IMR-90 (cell line): ENCODE data around the gene FANK1. TPM values are rescaled to one million over a fixed set of nuclear protein-coding genes. Genes with fewer than 3 reads are reported as not detected.

ENCODE experiments used
- ATAC-seq: fragments of 200-7000 bp; cut with Tn5 transposase; 2 replicates; pipeline ENCODE4 v1.9.1; 2020; ENCODE audit warnings: low read depth, mild to moderate bottlenecking, moderate library complexity
- BruUV-seq: library from RNA; stranded (reverse); fragments of 400-500 nt; replicated peaks from 2 replicates; lab custom pipeline; 2021; lab: Mats Ljungman, UMichigan
- CTCF ChIA-PET: fragments of 300-600 bp; formaldehyde crosslinking; extraction: SDS; loops from one replicate; lab custom pipeline; 2021; ENCODE audit warnings: antibody characterized with exemption; lab: Yijun Ruan, JAX
- POLR2A ChIA-PET: fragments of 300-600 bp; sonication (Branson Sonifier 250); formaldehyde crosslinking; loops from one replicate; lab custom pipeline; 2022; ENCODE audit warnings: antibody characterized with exemption; ENCODE audit not compliant: unreplicated experiment; lab: Charles Lee
- DNase-seq: peaks from one replicate; pipeline ENCODE4 v3.0.0; 2013
- H2AFZ ChIP-seq: replicated peaks from 2 replicates; pipeline ENCODE3; 2013; ENCODE audit warnings: low read length, mild to moderate bottlenecking; ENCODE audit not compliant: poor library complexity
- H2AK5ac ChIP-seq: 2 replicates; pipeline ENCODE4 v1.6.1; 2013; ENCODE audit warnings: low read depth, low read length, inconsistent platforms
- H2AK9ac ChIP-seq: replicated peaks from 2 replicates; pipeline ENCODE3; 2013; ENCODE audit warnings: mild to moderate bottlenecking, low read depth, low read length, moderate library complexity; ENCODE audit not compliant: poor library complexity
- H2BK120ac ChIP-seq: 2 replicates; pipeline ENCODE4 v1.6.1; 2013; ENCODE audit warnings: low read depth, low read length, inconsistent platforms
- H2BK15ac ChIP-seq: 3 replicates; pipeline ENCODE4 v1.6.1; 2013; ENCODE audit warnings: low read depth, low read length, inconsistent platforms
- H2BK20ac ChIP-seq: 2 replicates; pipeline ENCODE4 v1.6.1; 2013; ENCODE audit warnings: low read depth, mild to moderate bottlenecking, inconsistent platforms, low read length, moderate library complexity
- H2BK5ac ChIP-seq: 2 replicates; pipeline ENCODE4 v1.6.1; 2013; ENCODE audit warnings: mild to moderate bottlenecking, low read depth, low read length, inconsistent platforms; ENCODE audit not compliant: poor library complexity, severe bottlenecking
- H3K14ac ChIP-seq: replicated peaks from 2 replicates; pipeline ENCODE4 v1.6.1; 2013; ENCODE audit warnings: low read depth, low read length, inconsistent platforms
- H3K18ac ChIP-seq: 2 replicates; pipeline ENCODE4 v1.6.1; 2013; ENCODE audit warnings: low read depth, low read length, control low read depth
- H3K23ac ChIP-seq: 2 replicates; pipeline ENCODE4 v1.6.1; 2013; ENCODE audit warnings: low read depth, low read length, inconsistent platforms
- H3K27ac ChIP-seq: 2 replicates; pipeline ENCODE4 v1.5.1; 2013; ENCODE audit warnings: mild to moderate bottlenecking, control low read depth, low read length; ENCODE audit not compliant: insufficient read depth
- H3K27me3 ChIP-seq: 2 replicates; pipeline ENCODE4 v1.6.1; 2013; ENCODE audit warnings: low read length; ENCODE audit not compliant: control insufficient read depth, insufficient read depth
- H3K36me3 ChIP-seq: 2 replicates; pipeline ENCODE4 v1.6.1; 2013; ENCODE audit warnings: low read length, mixed read lengths; ENCODE audit not compliant: control insufficient read depth, insufficient read depth
- H3K4ac ChIP-seq: 2 replicates; pipeline ENCODE4 v1.6.1; 2013; ENCODE audit warnings: low read depth, low read length, inconsistent platforms
- H3K4me1 ChIP-seq: 2 replicates; pipeline ENCODE4 v1.6.1; 2013; ENCODE audit warnings: low read length, mixed read lengths; ENCODE audit not compliant: control insufficient read depth, insufficient read depth
- H3K4me2 ChIP-seq: 2 replicates; pipeline ENCODE4 v1.6.1; 2013; ENCODE audit warnings: low read depth, mild to moderate bottlenecking, control low read depth, low read length, moderate library complexity
- H3K4me3 ChIP-seq: 2 replicates; pipeline ENCODE4 v1.5.1; 2013; ENCODE audit warnings: low read depth, mild to moderate bottlenecking, control low read depth, low read length, moderate library complexity; ENCODE audit not compliant: insufficient read depth
- H3K56ac ChIP-seq: 2 replicates; pipeline ENCODE4 v1.6.1; 2013; ENCODE audit warnings: low read length, inconsistent platforms; ENCODE audit not compliant: insufficient read depth; ENCODE audit errors: extremely low read depth
- H3K79me1 ChIP-seq, 2 experiments: 2 replicates each; pipeline ENCODE4 v1.6.1; 2013; ENCODE audit warnings: low read length in 2 of 2, inconsistent platforms in 1 of 2, low read depth in 1 of 2
- H3K9ac ChIP-seq: 2 replicates; pipeline ENCODE4 v1.6.1; 2013; ENCODE audit warnings: low read depth, low read length, control low read depth
- H3K9me1 ChIP-seq: 2 replicates; pipeline ENCODE4 v1.6.1; 2013; ENCODE audit warnings: low read length, inconsistent platforms; ENCODE audit not compliant: insufficient read depth
- H3K9me3 ChIP-seq: 2 replicates; pipeline ENCODE4 v1.6.1; 2013; ENCODE audit warnings: low read length; ENCODE audit not compliant: control insufficient read depth, insufficient read depth
- H4K20me1 ChIP-seq: 2 replicates; pipeline ENCODE4 v1.6.1; 2013; ENCODE audit warnings: low read length, inconsistent platforms; ENCODE audit not compliant: insufficient read depth
- H4K5ac ChIP-seq: 2 replicates; pipeline ENCODE4 v1.6.1; 2013; ENCODE audit warnings: mild to moderate bottlenecking, low read depth, low read length, control low read depth
- H4K8ac ChIP-seq, 2 experiments: 2 replicates each; pipeline ENCODE4 v1.6.1; 2013; ENCODE audit warnings: low read depth in 2 of 2, low read length in 2 of 2, control low read depth in 1 of 2, inconsistent platforms in 1 of 2
- H4K91ac ChIP-seq: 2 replicates; pipeline ENCODE4 v1.6.1; 2013; ENCODE audit warnings: low read depth, low read length, inconsistent platforms; ENCODE audit not compliant: insufficient read depth
- BHLHE40 ChIP-seq: fragments of 150-350 bp; IDR thresholded peaks from 2 replicates; pipeline ENCODE4 v1.6.1; 2016; ENCODE audit warnings: mild to moderate bottlenecking, low read depth, low read length
- CEBPB ChIP-seq: IDR thresholded peaks from 2 replicates; pipeline ENCODE4 v1.6.1; 2012; ENCODE audit warnings: low read depth, low read length, improper control_type of control experiment
- ELK1 ChIP-seq: fragments of 150-350 bp; IDR thresholded peaks from 2 replicates; pipeline ENCODE4 v1.6.1; 2016; ENCODE audit warnings: low read depth, mild to moderate bottlenecking, low read length, moderate library complexity, borderline replicate concordance
- MAZ ChIP-seq: IDR thresholded peaks from 2 replicates; pipeline ENCODE4 v1.6.1; 2012; ENCODE audit warnings: low read depth, mild to moderate bottlenecking, low read length, improper control_type of control experiment, moderate library complexity, borderline replicate concordance
- MXI1 ChIP-seq: IDR thresholded peaks from 2 replicates; pipeline ENCODE4 v1.6.1; 2012; ENCODE audit warnings: low read depth, mild to moderate bottlenecking, low read length, moderate library complexity, borderline replicate concordance
- RAD21 ChIP-seq: IDR thresholded peaks from 2 replicates; pipeline ENCODE4 v1.6.1; 2012; ENCODE audit warnings: low read length, improper control_type of control experiment
- WGBS, 2 experiments: methylation state at CpG; one replicate each; pipeline versions ENCODE4 v1.1.5 to v1.1.7; 2013; ENCODE audit warnings: missing lambda C conversion rate in 2 of 2; ENCODE audit not compliant: insufficient read length in 1 of 2; ENCODE audit errors: extremely low coverage in 2 of 2; 5-methylcytosine and 5-hydroxymethylcytosine counted together
- dilution Hi-C: fragments of 300-500 bp; cut with HindIII; formaldehyde crosslinking; loops from one replicate; pipeline ENCODE4 v1.14.3; 2018; ENCODE audit warnings: low sequenced_read_pairs; ENCODE audit not compliant: unreplicated experiment
- in situ Hi-C: fragments of 300-500 bp; cut with MboI; formaldehyde crosslinking; loops from 3 replicates; pipeline ENCODE4 v1.14.3; 2019; ENCODE audit warnings: low sequenced_read_pairs, inconsistent platforms, mixed read lengths
- intact Hi-C: fragments of 100-400 bp; cut with micrococcal nuclease; formaldehyde crosslinking; loops from 2 replicates; pipeline ENCODE4 v1.10.0; 2022
- polyA plus RNA-seq, 3 experiments: library from polyadenylated mRNA; depleted of rRNA; stranded (reverse); fragments of >200 nt; gene quantifications; 2 replicates each; pipeline ENCODE4 v1.2.3, GENCODE V29; 2012; ENCODE audit warnings: low replicate concordance in 1 of 3
- total RNA-seq: library from RNA; depleted of rRNA; stranded (reverse); fragments of >200 nt; gene quantifications from 2 replicates; pipeline ENCODE4 v1.2.3, GENCODE V29; 2012

Gene FANK1
- total and polyA plus RNA-seq, 2 of the 4 experiments (the other 2 are of a cell fraction), result 0.90 to 2.2 TPM

GRCh38 chr10:125991392-125991791 lies 95.0 kb downstream of the FANK1 start:
- Histone ChIP-seq H2BK5ac (no peak overlapping the region), H3K36me3 (no peaks in the 10 kb centered on the region; the same call in 1 of the 2 replicates), H4K5ac (no peak overlapping the region), H3K23ac (no peak overlapping the region), H3K9me1 (no peaks in the 10 kb centered on the region), H2BK15ac (no peak overlapping the region), H2BK120ac (no peak overlapping the region), H3K9ac (no peak overlapping the region), H2AK9ac (no peak overlapping the region), H3K4me3 (no peak overlapping the region), H3K18ac (no peak overlapping the region), H4K8ac (no peak overlapping the region), H3K4me2 (no peak overlapping the region), H2AFZ (no peak overlapping the region), H3K14ac (no peak overlapping the region), H4K20me1 (no peaks in the 10 kb centered on the region), H4K91ac (no peak overlapping the region), H3K79me1 (no peaks in the 10 kb centered on the region), H3K27me3 (peaks cover 40% of the 10 kb centered on the region), H3K4me1 (no peaks in the 10 kb centered on the region), H3K56ac (no peak overlapping the region), H2BK20ac (no peak overlapping the region), H2AK5ac (no peak overlapping the region), H3K9me3 (0 out of 2 replicates have a peak, but pooled peaks cover 2% of the 10 kb centered on the region), H3K4ac (no peak overlapping the region), H3K27ac (no peak overlapping the region)
- no CpG with 5 or more reads among the region's 1 CpG for WGBS, 2 experiments
- intact Hi-C loops, result no loop called here
- CTCF ChIA-PET, result interaction anchor here (0.7 to 2.1 kb wide), 2 partner anchors 9 to 376 kb away, joined by 4 to 7 read pairs; no protein-coding TSS in a partner anchor
- POLR2A ChIA-PET, result no interaction called here
- DNase-seq (no peak), ATAC-seq (no peak)
- TF ChIP-seq MAZ, result no peak
- no peak for TF ChIP-seq CEBPB
- TF ChIP-seq RAD21, result no peak
- no peak for TF ChIP-seq MXI1
- no peak for TF ChIP-seq BHLHE40
- TF ChIP-seq ELK1, result no peak
- dilution Hi-C loops, result no loop called here
- BruUV-seq, result no TSS peak
- in situ Hi-C loops, result no loop called here
